Smooth muscle cell (in vitro differentiated cells): ENCODE measurements around the gene ITPR2. TPM values are rescaled to one million over a fixed set of nuclear protein-coding genes. Genes with fewer than 3 reads are reported as not detected.

ENCODE experiments used
- DNase-seq: peaks from one replicate; lab custom pipeline; 2025; ENCODE audit not compliant: unreplicated experiment; lab: John Stamatoyannopoulos, UW
- H2AFZ ChIP-seq: fragments of 200-600 bp; sonication (generic); 2 replicates; pipeline ENCODE4 v1.6.0; 2016; ENCODE audit warnings: antibody characterized with exemption, low read depth, mild to moderate bottlenecking
- H3F3A ChIP-seq: fragments of 200-600 bp; sonication (generic); 2 replicates; pipeline ENCODE4 v1.6.0; 2017; ENCODE audit warnings: antibody characterized with exemption, low read depth
- H3K27ac ChIP-seq: fragments of 200-600 bp; sonication (generic); 2 replicates; pipeline ENCODE4 v1.5.1; 2016; ENCODE audit warnings: low read depth, mild to moderate bottlenecking
- H3K27me3 ChIP-seq: fragments of 200-600 bp; sonication (generic); 2 replicates; pipeline ENCODE4 v1.6.1; 2016; ENCODE audit warnings: low read depth, mild to moderate bottlenecking
- H3K36me3 ChIP-seq: fragments of 200-600 bp; sonication (generic); 2 replicates; pipeline ENCODE4 v1.5.1; 2016; ENCODE audit warnings: low read depth
- H3K4me1 ChIP-seq: fragments of 200-600 bp; sonication (generic); 2 replicates; pipeline ENCODE4 v1.5.1; 2016; ENCODE audit warnings: low read depth
- H3K4me2 ChIP-seq: fragments of 200-600 bp; sonication (generic); 2 replicates; pipeline ENCODE4 v1.6.0; 2016; ENCODE audit warnings: mild to moderate bottlenecking
- H3K4me3 ChIP-seq: fragments of 200-600 bp; sonication (generic); 2 replicates; pipeline ENCODE4 v1.5.1; 2016; ENCODE audit warnings: mild to moderate bottlenecking
- H3K79me2 ChIP-seq: fragments of 200-600 bp; sonication (generic); 2 replicates; pipeline ENCODE4 v1.6.0; 2016; ENCODE audit warnings: low read depth, mild to moderate bottlenecking
- H3K9ac ChIP-seq: fragments of 200-600 bp; sonication (generic); 2 replicates; pipeline ENCODE4 v1.6.0; 2016; ENCODE audit warnings: low read depth
- H3K9me3 ChIP-seq: fragments of 200-600 bp; sonication (generic); replicated peaks from 2 replicates; pipeline ENCODE4 v1.5.1; 2016; ENCODE audit warnings: low read depth
- H4K20me1 ChIP-seq: fragments of 200-600 bp; sonication (generic); 2 replicates; pipeline ENCODE4 v1.6.0; 2016; ENCODE audit warnings: low read depth
- WGBS: methylation state at CpG from one replicate; pipeline ENCODE4 v1.1.7; 2016; ENCODE audit warnings: low lambda C conversion rate; 5-methylcytosine and 5-hydroxymethylcytosine counted together
- polyA plus RNA-seq: library from polyadenylated mRNA; unstranded; fragments of >200 nt; fragmentation: Nextera tagmentation; extraction: Ambion mirVana; gene quantifications from 2 replicates; pipeline ENCODE4 v1.2.1, GENCODE V29; 2016
- total RNA-seq: library from RNA; depleted of rRNA; stranded (reverse); fragments of >200 nt; gene quantifications from 2 replicates; pipeline ENCODE4 v1.2.3, GENCODE V29; 2014
- TF ChIP-seq, protein P1 (sequence below): fragments of 200-600 bp; sonication (generic); IDR thresholded peaks from 2 replicates; pipeline ENCODE4 v1.5.1; 2017; ENCODE audit warnings: borderline replicate concordance, mild to moderate bottlenecking, antibody characterized with exemption; ENCODE audit not compliant: insufficient read depth, poor library complexity, severe bottlenecking

ITPR2 gene
- total and polyA plus RNA-seq, 2 experiments from 2014 or later, result 6.8 to 17.4 TPM

DNA sequence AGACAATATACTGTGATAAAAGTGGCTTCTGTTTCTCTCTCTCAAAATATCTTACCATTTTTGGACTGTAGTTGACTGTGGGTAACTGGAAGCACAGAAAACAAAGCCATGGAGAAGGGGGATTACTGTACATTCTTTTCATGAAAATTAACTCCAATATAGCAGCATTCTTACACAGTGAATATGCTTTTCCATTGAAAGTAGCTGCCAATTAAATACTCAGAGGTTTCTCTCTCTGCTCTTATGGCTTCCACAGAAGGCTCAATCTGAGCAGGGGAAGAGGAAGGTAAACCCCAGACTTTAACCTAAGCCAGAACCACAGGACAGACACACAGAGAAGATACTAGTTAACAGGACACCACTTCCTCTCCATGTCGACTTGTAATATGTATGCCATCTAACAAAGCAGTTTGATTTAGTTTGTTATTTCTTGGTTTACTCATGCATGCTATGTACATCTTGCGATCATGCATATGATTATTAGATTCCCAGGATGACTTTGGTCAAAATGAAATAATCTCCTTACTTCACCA lies 487.5 kb downstream of the ITPR2 start:
- Histone ChIP-seq H3K9me3 (no peaks in the 10 kb centered on the region), H4K20me1 (no peaks in the 10 kb centered on the region), H3K27ac (peak overlapping the region; percentile 10), H3K4me2 (no peak overlapping the region), H3K27me3 (no peaks in the 10 kb centered on the region), H2AFZ (no peak overlapping the region), H3F3A (no peaks in the 10 kb centered on the region), H3K79me2 (no peaks in the 10 kb centered on the region), H3K4me3 (no peak overlapping the region), H3K9ac (no peak overlapping the region), H3K36me3 (no peaks in the 10 kb centered on the region), H3K4me1 (peaks cover 4% of the 10 kb centered on the region)
- TF ChIP-seq, protein P1, sequence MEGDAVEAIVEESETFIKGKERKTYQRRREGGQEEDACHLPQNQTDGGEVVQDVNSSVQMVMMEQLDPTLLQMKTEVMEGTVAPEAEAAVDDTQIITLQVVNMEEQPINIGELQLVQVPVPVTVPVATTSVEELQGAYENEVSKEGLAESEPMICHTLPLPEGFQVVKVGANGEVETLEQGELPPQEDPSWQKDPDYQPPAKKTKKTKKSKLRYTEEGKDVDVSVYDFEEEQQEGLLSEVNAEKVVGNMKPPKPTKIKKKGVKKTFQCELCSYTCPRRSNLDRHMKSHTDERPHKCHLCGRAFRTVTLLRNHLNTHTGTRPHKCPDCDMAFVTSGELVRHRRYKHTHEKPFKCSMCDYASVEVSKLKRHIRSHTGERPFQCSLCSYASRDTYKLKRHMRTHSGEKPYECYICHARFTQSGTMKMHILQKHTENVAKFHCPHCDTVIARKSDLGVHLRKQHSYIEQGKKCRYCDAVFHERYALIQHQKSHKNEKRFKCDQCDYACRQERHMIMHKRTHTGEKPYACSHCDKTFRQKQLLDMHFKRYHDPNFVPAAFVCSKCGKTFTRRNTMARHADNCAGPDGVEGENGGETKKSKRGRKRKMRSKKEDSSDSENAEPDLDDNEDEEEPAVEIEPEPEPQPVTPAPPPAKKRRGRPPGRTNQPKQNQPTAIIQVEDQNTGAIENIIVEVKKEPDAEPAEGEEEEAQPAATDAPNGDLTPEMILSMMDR, result no peak
- DNase-seq, result no peak
- WGBS, result 82% methylated on average over 2 of the region's 2 CpGs

- peaks cover 4% of the 10 kb centered on the region for H3K4me1 ChIP-seq
- no peak overlapping the region for H3K9ac ChIP-seq
- no peak overlapping the region for H3K4me2 ChIP-seq
- H3K4me3 ChIP-seq, result no peak overlapping the region
- no peak for DNase-seq
- no peaks in the 10 kb centered on the region for H3K27me3 ChIP-seq
- H2AFZ ChIP-seq, result no peak overlapping the region
- H3K27ac ChIP-seq, result no peak overlapping the region
- no peaks in the 10 kb centered on the region for H3F3A ChIP-seq
- no peaks in the 10 kb centered on the region for H3K79me2 ChIP-seq
- no peaks in the 10 kb centered on the region for H4K20me1 ChIP-seq
- TF ChIP-seq, protein P1, result no peak
- H3K9me3 ChIP-seq, result no peaks in the 10 kb centered on the region
- no peaks in the 10 kb centered on the region for H3K36me3 ChIP-seq
These were observed 491.5 kb downstream of the ITPR2 start for GRCh38 chr12:26341491-26341890.

- no peak overlapping the region for H2AFZ ChIP-seq
- 53% methylated on average over 1 of the region's 1 CpG for WGBS
- H3K79me2 ChIP-seq, result no peaks in the 10 kb centered on the region
- no peaks in the 10 kb centered on the region for H3K36me3 ChIP-seq
- no peaks in the 10 kb centered on the region for H3K9me3 ChIP-seq
- no peaks in the 10 kb centered on the region for H4K20me1 ChIP-seq
- H3K4me1 ChIP-seq, result peaks cover 4% of the 10 kb centered on the region
- H3K9ac ChIP-seq, result no peak overlapping the region
- H3F3A ChIP-seq, result no peaks in the 10 kb centered on the region
- no peak overlapping the region for H3K4me2 ChIP-seq
- H3K4me3 ChIP-seq, result no peak overlapping the region
- TF ChIP-seq, protein P1, result no peak
- no peaks in the 10 kb centered on the region for H3K27me3 ChIP-seq
- DNase-seq, result no peak
- H3K27ac ChIP-seq, result no peak overlapping the region
These were observed 492.3 kb downstream of the ITPR2 start for GRCh38 chr12:26340649-26341048.

GRCh38 chr12:26339976-26340375 lies 493.0 kb downstream of the ITPR2 start:
- TF ChIP-seq, protein P1, result no peak
- H3K36me3 ChIP-seq, result no peaks in the 10 kb centered on the region
- no peak overlapping the region for H3K9ac ChIP-seq
- H3K4me3 ChIP-seq, result no peak overlapping the region
- no peaks in the 10 kb centered on the region for H4K20me1 ChIP-seq
- 96% methylated on average over 13 of the region's 13 CpGs for WGBS
- no peak overlapping the region for H2AFZ ChIP-seq
- no peaks in the 10 kb centered on the region for H3K27me3 ChIP-seq
- DNase-seq, result no peak
- H3K4me2 ChIP-seq, result no peak overlapping the region
- H3K9me3 ChIP-seq, result no peaks in the 10 kb centered on the region
- no peaks in the 10 kb centered on the region for H3K79me2 ChIP-seq
- H3K27ac ChIP-seq, result no peak overlapping the region
- H3K4me1 ChIP-seq, result peaks cover 4% of the 10 kb centered on the region
- H3F3A ChIP-seq, result no peaks in the 10 kb centered on the region
